Endothelial cell of umbilical vein (primary cell): ENCODE data around the gene HYDIN. TPM values are rescaled to one million over a fixed set of nuclear protein-coding genes. Genes with fewer than 3 reads are reported as not detected.

ENCODE experiments used
- BruUV-seq: library from RNA; stranded (reverse); fragments of 400-500 nt; replicated peaks from 2 replicates; lab custom pipeline; 2021; lab: Mats Ljungman, UMichigan
- CTCF ChIA-PET: fragments of 300-600, 350-600 bp; sonication (Branson Sonifier 250); formaldehyde crosslinking; loops from one replicate; lab custom pipeline; 2021; ENCODE audit warnings: antibody characterized with exemption, inconsistent platforms; lab: Charles Lee
- POLR2A ChIA-PET: fragments of 300-600, 350-600 bp; sonication (Branson Sonifier 250); formaldehyde crosslinking; loops from one replicate; lab custom pipeline; 2021; ENCODE audit warnings: antibody characterized with exemption, inconsistent platforms; lab: Charles Lee
- DNase-seq: peaks from one replicate; pipeline ENCODE4 v3.0.0-alpha.2; 2011; ENCODE audit warnings: low read depth, low spot score
- FAIRE-seq: peaks from 2 replicates; lab custom pipeline; 2011; peaks lifted over from hg19 to GRCh38; lab: Jason Lieb, UNC
- H2AFZ ChIP-seq: 2 replicates; pipeline ENCODE4 v1.6.0; 2012; ENCODE audit warnings: low read depth, low read length, control low read depth, inconsistent platforms
- H3K27ac ChIP-seq: 2 replicates; pipeline ENCODE4 v1.5.1; 2011; ENCODE audit warnings: low read depth, mild to moderate bottlenecking, control low read depth, low read length, moderate library complexity; ENCODE audit not compliant: insufficient read depth
- H3K27me3 ChIP-seq, 2 experiments: 2 replicates each; pipeline versions ENCODE4 v1.6.0 to v1.6.1; 2011; ENCODE audit warnings: low read length in 2 of 2, mixed read lengths in 1 of 2; ENCODE audit not compliant: control insufficient read depth in 2 of 2, insufficient read depth in 2 of 2
- H3K36me3 ChIP-seq, 2 experiments: 2 replicates in 1 of 2; 3 replicates in 1 of 2; pipeline ENCODE4 v1.5.1; 2011; ENCODE audit warnings: low read length in 2 of 2, mild to moderate bottlenecking in 1 of 2, moderate library complexity in 1 of 2; ENCODE audit not compliant: control insufficient read depth in 2 of 2, insufficient read depth in 2 of 2; ENCODE audit errors: extremely low read depth in 1 of 2
- H3K4me1 ChIP-seq: 3 replicates; pipeline ENCODE4 v1.5.1; 2011; ENCODE audit warnings: mild to moderate bottlenecking, low read length; ENCODE audit not compliant: control insufficient read depth, insufficient read depth; ENCODE audit errors: extremely low read depth
- H3K4me2 ChIP-seq: 2 replicates; pipeline ENCODE4 v1.6.1; 2011; ENCODE audit warnings: low read length, control low read depth, mixed read lengths; ENCODE audit not compliant: insufficient read depth
- H3K4me3 ChIP-seq, 3 experiments: fragments of 200-600 bp in 1 of 3; sonication (generic), shearing (Covaris generic) in 1 of 3; replicated peaks in 1 of 3; 2 replicates each; pipeline ENCODE4 v1.5.1; 2011 to 2016; ENCODE audit warnings: control low read depth in 3 of 3, low read length in 3 of 3, mild to moderate bottlenecking in 2 of 3, inconsistent platforms in 1 of 3, low read depth in 1 of 3, moderate library complexity in 1 of 3; ENCODE audit not compliant: insufficient read depth in 1 of 3
- H3K79me2 ChIP-seq: 2 replicates; pipeline ENCODE4 v1.6.0; 2012; ENCODE audit warnings: low read length, inconsistent platforms; ENCODE audit not compliant: control insufficient read depth, insufficient read depth
- H3K9ac ChIP-seq: replicated peaks from 2 replicates; pipeline ENCODE3; 2011; ENCODE audit warnings: low read length, control low read depth; ENCODE audit not compliant: insufficient read depth; ENCODE audit errors: extremely low read depth
- H3K9me1 ChIP-seq: replicated peaks from 3 replicates; pipeline ENCODE4 v1.6.0; 2011; ENCODE audit warnings: mild to moderate bottlenecking, low read length; ENCODE audit not compliant: control insufficient read depth, insufficient read depth; ENCODE audit errors: extremely low read depth
- H3K9me3 ChIP-seq: replicated peaks from 2 replicates; pipeline ENCODE4 v1.5.1; 2012; ENCODE audit warnings: low read length, inconsistent platforms; ENCODE audit not compliant: control insufficient read depth, insufficient read depth
- H4K20me1 ChIP-seq: replicated peaks from 2 replicates; pipeline ENCODE3; 2011; ENCODE audit warnings: mild to moderate bottlenecking, low read length; ENCODE audit not compliant: control insufficient read depth, insufficient read depth; ENCODE audit errors: extremely low read depth
- CTCF ChIP-seq, 2 donors: IDR thresholded peaks; 1 replicate in 1 of 2; 2 replicates in 1 of 2; pipeline ENCODE4 v1.5.1; 2011; ENCODE audit warnings: low read length in 2 of 2, mild to moderate bottlenecking in 2 of 2, moderate library complexity in 2 of 2, control low read depth in 1 of 2, inconsistent platforms in 1 of 2, low read depth in 1 of 2; ENCODE audit not compliant: insufficient read depth in 1 of 2; ENCODE audit errors: extremely low read depth in 1 of 2
- EZH2 ChIP-seq: IDR thresholded peaks from 2 replicates; pipeline ENCODE4 v1.6.1; 2012; ENCODE audit warnings: borderline replicate concordance, low read depth, mild to moderate bottlenecking, moderate library complexity, low read length, inconsistent platforms; ENCODE audit not compliant: severe bottlenecking
- FOS ChIP-seq: IDR thresholded peaks from 2 replicates; pipeline ENCODE4 v1.6.1; 2011; ENCODE audit warnings: mild to moderate bottlenecking, low read length, moderate library complexity, borderline replicate concordance; ENCODE audit not compliant: insufficient read depth
- GATA2 ChIP-seq: IDR thresholded peaks from 2 replicates; pipeline ENCODE4 v1.7.0; 2011; ENCODE audit warnings: low read depth, mild to moderate bottlenecking, moderate library complexity, mixed read lengths, low read length; ENCODE audit not compliant: insufficient read length, insufficient read depth
- JUN ChIP-seq: IDR thresholded peaks from 2 replicates; pipeline ENCODE4 v1.6.1; 2011; ENCODE audit warnings: borderline replicate concordance, low read depth; ENCODE audit not compliant: insufficient read length, insufficient read depth
- MAX ChIP-seq: IDR thresholded peaks from 2 replicates; pipeline ENCODE4 v1.6.1; 2011; ENCODE audit not compliant: insufficient read depth, insufficient read length
- MYC ChIP-seq: IDR thresholded peaks from one replicate; pipeline ENCODE4 v1.6.1; 2011; ENCODE audit warnings: mild to moderate bottlenecking, low read depth, low read length
- POLR2A ChIP-seq: IDR thresholded peaks from 2 replicates; pipeline ENCODE4 v1.6.1; 2012; ENCODE audit warnings: low read depth, mild to moderate bottlenecking, control low read depth, low read length
- POLR2AphosphoS5 ChIP-seq: IDR thresholded peaks from 2 replicates; pipeline ENCODE4 v1.6.1; 2012; ENCODE audit warnings: low read depth, mild to moderate bottlenecking, control low read depth, low read length, moderate library complexity; ENCODE audit not compliant: insufficient read depth
- dilution Hi-C: fragments of 300-500 bp; cut with MboI; formaldehyde crosslinking; loops from one replicate; pipeline ENCODE4 v1.15.0; 2019; ENCODE audit warnings: low sequenced_read_pairs; ENCODE audit not compliant: extremely low pct_ligation_motif_present
- intact Hi-C: fragments of 100-400 bp; cut with micrococcal nuclease; formaldehyde crosslinking; loops from one replicate; pipeline ENCODE4 v1.10.0; 2022
- polyA plus RNA-seq, 4 experiments: library from polyadenylated mRNA; depleted of rRNA in 3 of 4; stranded (reverse) in 3 of 4; unstranded in 1 of 4; fragments of >200 nt; gene quantifications; 2 replicates each; pipeline versions ENCODE4 v1.2.1 to v1.2.3, GENCODE V29; 2011 to 2012; ENCODE audit warnings: missing spikeins in 1 of 4
- total RNA-seq: library from RNA; stranded (reverse); gene quantifications from 2 replicates; pipeline ENCODE4 v1.2.3, GENCODE V29; 2021

Gene HYDIN
- total and polyA plus RNA-seq, 2 donors (not counting 3 experiments of a cell fraction or from before 2014, with no cell fraction given): not detected

- TF ChIP-seq JUN (no peak), GATA2 (no peak), EZH2 (no peak), MAX (no peak), POLR2A (no peak), FOS (no peak), CTCF (IDR thresholded peaks at IDR 0.05; ENCODE audit: extremely low read depth in 1 of 2, insufficient read depth in 1 of 2, low read depth in 1 of 2, low read length in 2 of 2) (no peak), MYC (no peak), POLR2AphosphoS5 (no peak)
- no TSS peak for BruUV-seq
- ChIA-PET POLR2A (no interaction called here), CTCF (interaction anchor here (5.6 kb wide), 1 partner anchor 64 kb away, joined by 67 read pairs; no protein-coding TSS in a partner anchor)
- Histone ChIP-seq H3K4me1 (no peaks in the 10 kb centered on the region), H3K4me3 (no peak overlapping the region), H3K79me2 (no peaks in the 10 kb centered on the region), H3K9ac (no peak overlapping the region), H3K9me1 (no peaks in the 10 kb centered on the region), H3K9me3 (no peaks in the 10 kb centered on the region), H3K4me2 (no peak overlapping the region), H2AFZ (no peak overlapping the region), H3K27me3 (no peaks in the 10 kb centered on the region), H3K36me3 (no peaks in the 10 kb centered on the region), H4K20me1 (no peaks in the 10 kb centered on the region), H3K27ac (no peak overlapping the region)
- FAIRE-seq: no peak
- intact Hi-C loops (no loop called here), dilution Hi-C loops (no loop called here)
- DNase-seq: no peak
These were observed 17.0 kb upstream of the HYDIN start for GRCh38 chr16:71247478-71247877.
